Thyroid gland (tissue), 4 donors: Measurements from ENCODE around the gene SLC25A30. TPM values are rescaled to one million over a fixed set of nuclear protein-coding genes. Genes with fewer than 3 reads are reported as not detected.

Source experiments
- DNase-seq, 2 donors: peaks; one replicate each; pipeline ENCODE4 v3.0.0-alpha.2; 2019
- H3K27ac ChIP-seq, 3 donors: fragments of 200-600 bp; sonication (generic); 1 replicate in 2 of 3; 2 replicates in 1 of 3; pipeline ENCODE4 v1.5.1; 2016 to 2019; ENCODE audit warnings: mild to moderate bottlenecking in 1 of 3, moderate library complexity in 1 of 3
- H3K27me3 ChIP-seq: fragments of 200-600 bp; sonication (generic); one replicate; pipeline ENCODE4 v1.5.1; 2019
- H3K36me3 ChIP-seq, 2 donors: fragments of 200-600 bp; sonication (generic); one replicate each; pipeline ENCODE4 v1.5.1; 2016 to 2019
- H3K4me1 ChIP-seq, 2 donors: fragments of 200-600 bp; sonication (generic); one replicate each; pipeline ENCODE4 v1.5.1; 2017 to 2019
- H3K4me3 ChIP-seq, 3 donors: fragments of 200-600 bp; sonication (generic); replicated peaks in 1 of 3; 1 replicate in 2 of 3; 2 replicates in 1 of 3; pipeline ENCODE4 v1.5.1; 2016; ENCODE audit warnings: mild to moderate bottlenecking in 1 of 3
- H3K9me3 ChIP-seq: fragments of 200-600 bp; sonication (generic); one replicate; pipeline ENCODE4 v1.5.1; 2017
- CTCF ChIP-seq, 6 experiments: fragments of 200-600 bp in 3 of 6; fragments of 450-650 bp in 3 of 6; sonication (generic) in 3 of 6; IDR thresholded peaks; one replicate each; pipeline ENCODE4 v1.5.1; 2016 to 2019; ENCODE audit warnings: antibody characterized with exemption in 6 of 6, mild to moderate bottlenecking in 2 of 6, inconsistent platforms in 1 of 6, moderate library complexity in 1 of 6
- POLR2A ChIP-seq, 2 donors: fragments of 450-650 bp; IDR thresholded peaks; one replicate each; pipeline ENCODE4 v1.6.1; 2017; ENCODE audit warnings: antibody characterized with exemption in 2 of 2, mild to moderate bottlenecking in 2 of 2, moderate library complexity in 1 of 2
- WGBS, 2 donors: methylation state at CpG; one replicate each; pipeline ENCODE4 v1.1.5; 2017; 5-methylcytosine and 5-hydroxymethylcytosine counted together
- intact Hi-C: fragments of 100-400 bp; cut with DNase I; formaldehyde crosslinking; loops from one replicate; pipeline ENCODE4 v1.15.1; 2023
- total RNA-seq, 4 donors: library from RNA; depleted of rRNA; stranded (reverse); fragments of >200 nt; gene quantifications; one replicate each; pipeline ENCODE4 v1.2.3, GENCODE V29; 2016

The SLC25A30 gene
- total RNA-seq, 4 donors from 2014 or later: 11.3 to 16.1 (median 15.9) TPM

GRCh38 chr13:45437947-45438346, 19.8 kb upstream of the SLC25A30 start:
- H3K9me3 ChIP-seq: no peaks in the 10 kb centered on the region
- no peaks in the 10 kb centered on the region for H3K36me3 ChIP-seq
- DNase-seq: no peak
- H3K27me3 ChIP-seq: no peaks in the 10 kb centered on the region
- H3K4me1 ChIP-seq: peaks cover 8 to 17% of the 10 kb centered on the region in 2 donors
- no peak overlapping the region for H3K4me3 ChIP-seq
- intact Hi-C loops: no loop called here
- 74 to 79% methylated on average over 4 of the region's 4 CpGs for WGBS, 2 donors
- no peak overlapping the region for H3K27ac ChIP-seq
- TF ChIP-seq CTCF (IDR thresholded peaks at IDR 0.05) (no peak), POLR2A (IDR thresholded peaks at IDR 0.05) (no peak)

DNA sequence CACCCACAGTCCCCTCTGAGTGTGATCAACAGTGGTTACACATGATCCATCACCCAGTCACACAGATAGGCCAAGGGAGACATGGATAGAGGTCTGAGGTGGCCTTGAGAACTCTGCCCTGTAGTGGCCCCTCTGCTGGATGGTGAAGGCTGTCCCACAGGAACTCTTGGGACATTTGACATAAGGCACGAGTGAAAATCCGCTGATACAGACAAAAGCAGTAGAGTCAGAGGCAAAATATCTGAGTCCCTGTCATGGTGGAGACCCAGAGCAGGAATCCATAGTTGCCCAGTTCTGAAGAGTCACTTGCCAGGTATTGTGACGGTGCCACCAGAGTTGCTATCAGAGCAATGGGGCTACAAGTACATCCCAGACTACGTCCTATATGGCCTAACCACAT, 18.8 kb upstream of the SLC25A30 start:
- TF ChIP-seq POLR2A (IDR thresholded peaks at IDR 0.05) (no peak), CTCF (IDR thresholded peaks at IDR 0.05) (no peak)
- 93 to 100% methylated on average over 4 of the region's 4 CpGs for WGBS, 2 donors
- intact Hi-C loops: no loop called here
- Histone ChIP-seq H3K9me3 (no peaks in the 10 kb centered on the region), H3K4me1 (peaks cover 8 to 17% of the 10 kb centered on the region in 2 donors), H3K4me3 (no peak overlapping the region), H3K27ac (no peak overlapping the region), H3K36me3 (no peaks in the 10 kb centered on the region), H3K27me3 (no peaks in the 10 kb centered on the region)
- no peak for DNase-seq

DNA sequence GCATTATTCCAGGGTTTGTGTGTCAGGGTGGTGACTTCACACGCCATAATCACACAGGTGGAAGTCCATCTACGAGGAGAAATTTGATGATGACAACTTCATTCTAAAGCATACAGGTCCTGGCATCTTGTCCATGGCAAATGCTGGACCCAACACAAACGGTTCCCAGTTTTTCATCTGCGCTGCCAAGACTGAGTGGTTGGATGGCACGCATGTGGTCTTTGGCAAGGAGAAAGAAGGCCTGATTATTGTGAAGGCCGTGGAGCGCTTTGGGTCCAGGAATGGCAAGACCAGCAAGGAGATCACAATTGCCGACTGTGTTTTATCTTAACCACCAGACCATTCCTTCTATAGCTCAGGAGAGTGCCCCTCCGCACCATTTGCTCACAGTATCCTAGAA, 18.2 kb upstream of the SLC25A30 start:
- Histone ChIP-seq H3K36me3 (no peaks in the 10 kb centered on the region), H3K4me3 (no peak overlapping the region), H3K9me3 (no peaks in the 10 kb centered on the region), H3K4me1 (peaks cover 8 to 11% of the 10 kb centered on the region in 2 donors), H3K27ac (no peak overlapping the region), H3K27me3 (no peaks in the 10 kb centered on the region)
- no peak for TF ChIP-seq CTCF (IDR thresholded peaks at IDR 0.05)
- no peak for TF ChIP-seq POLR2A (IDR thresholded peaks at IDR 0.05)
- 85 to 92% methylated on average over 9 of the region's 9 CpGs for WGBS, 2 donors
- intact Hi-C loops: no loop called here
- DNase-seq: no peak

GRCh38 chr13:45434556-45435371, 16.6 kb upstream of the SLC25A30 start:
- Histone ChIP-seq H3K9me3 (no peaks in the 10 kb centered on the region), H3K4me3 (no peak overlapping the region), H3K27ac (no peak overlapping the region), H3K4me1 (no peaks in the 10 kb centered on the region), H3K36me3 (no peaks in the 10 kb centered on the region), H3K27me3 (no peaks in the 10 kb centered on the region)
- DNase-seq: no peak
- intact Hi-C loops: no loop called here
- no peak for TF ChIP-seq POLR2A (IDR thresholded peaks at IDR 0.05)
- no peak for TF ChIP-seq CTCF (IDR thresholded peaks at IDR 0.05)
- 84 to 92% methylated on average over 8 of the region's 8 CpGs for WGBS, 2 donors

DNA sequence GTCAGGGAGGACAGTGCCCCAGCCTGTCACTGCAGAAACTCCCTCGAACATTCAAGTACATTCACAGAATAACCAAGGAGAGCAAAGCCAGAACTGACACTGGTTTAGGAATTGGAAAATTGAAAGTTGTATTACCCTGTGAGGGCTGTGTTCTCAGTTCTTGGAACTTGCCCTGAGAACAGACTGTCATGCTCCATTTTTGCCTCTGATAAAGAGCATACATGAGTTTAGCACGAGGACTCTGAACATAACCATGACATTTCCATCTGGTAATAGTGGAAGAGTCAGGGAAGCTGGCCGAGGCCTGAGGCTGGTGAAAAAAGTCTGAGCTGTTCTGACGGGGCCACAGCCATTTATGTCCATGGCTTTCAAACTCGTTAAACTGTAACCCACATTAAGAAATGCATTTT, 15.2 kb upstream of the SLC25A30 start:
- H3K4me3 ChIP-seq: no peak overlapping the region
- intact Hi-C loops: no loop called here
- no peak overlapping the region for H3K27ac ChIP-seq
- DNase-seq: no peak
- no peak for TF ChIP-seq POLR2A (IDR thresholded peaks at IDR 0.05)
- TF ChIP-seq CTCF (IDR thresholded peaks at IDR 0.05): no peak
- H3K36me3 ChIP-seq: no peaks in the 10 kb centered on the region
- no peaks in the 10 kb centered on the region for H3K27me3 ChIP-seq
- H3K9me3 ChIP-seq: no peaks in the 10 kb centered on the region
- H3K4me1 ChIP-seq: no peaks in the 10 kb centered on the region
- 65 to 70% methylated on average over 5 of the region's 5 CpGs for WGBS, 2 donors
